Kidney (tissue), 14 donors: ENCODE data around the gene SPEM1. TPM values are rescaled to one million over a fixed set of nuclear protein-coding genes. Genes with fewer than 3 reads are reported as not detected.

Experiments
- DNase-seq, 5 donors: peaks; one replicate each; pipeline ENCODE4 v3.0.0-alpha.2; 2013 to 2020
- FAIRE-seq: peaks from 2 replicates; lab custom pipeline; 2012; peaks lifted over from hg19 to GRCh38; lab: Jason Lieb, UNC
- H3K27ac ChIP-seq, 2 donors: one replicate each; pipeline ENCODE4 v1.7.0; 2013; ENCODE audit warnings: low read depth in 2 of 2, low read length in 2 of 2, inconsistent platforms in 1 of 2
- H3K27me3 ChIP-seq: one replicate; pipeline ENCODE4 v1.7.1; 2013; ENCODE audit warnings: low read length, inconsistent platforms; ENCODE audit not compliant: control insufficient read depth, insufficient read depth
- H3K36me3 ChIP-seq, 3 donors: one replicate each; pipeline versions ENCODE4 v1.7.0 to v1.7.1; 2013; ENCODE audit warnings: low read length in 3 of 3, control low read depth in 1 of 3, inconsistent platforms in 1 of 3; ENCODE audit not compliant: insufficient read depth in 3 of 3, control insufficient read depth in 2 of 3
- H3K4me1 ChIP-seq, 3 donors: one replicate each; pipeline versions ENCODE4 v1.7.0 to v1.7.1; 2013; ENCODE audit warnings: low read length in 3 of 3, inconsistent platforms in 1 of 3, low read depth in 1 of 3; ENCODE audit not compliant: control insufficient read depth in 2 of 3, insufficient read depth in 2 of 3
- H3K4me3 ChIP-seq, 3 donors: one replicate each; pipeline versions ENCODE4 v1.7.0 to v1.8.1; 2013; ENCODE audit warnings: low read length in 3 of 3, control low read depth in 1 of 3, inconsistent platforms in 1 of 3
- H3K9ac ChIP-seq, 3 donors: one replicate each; pipeline versions ENCODE4 v1.7.0 to v1.7.1; 2013; ENCODE audit warnings: low read length in 3 of 3, control low read depth in 1 of 3, inconsistent platforms in 1 of 3
- H3K9me3 ChIP-seq, 3 donors: one replicate each; pipeline versions ENCODE4 v1.7.0 to v1.7.1; 2013; ENCODE audit warnings: low read length in 3 of 3, control low read depth in 1 of 3, inconsistent platforms in 1 of 3; ENCODE audit not compliant: control insufficient read depth in 2 of 3, insufficient read depth in 1 of 3
- intact Hi-C: fragments of 100-400 bp; cut with DNase I; formaldehyde crosslinking; loops from one replicate; pipeline ENCODE4 v1.11.1; 2022
- polyA plus RNA-seq: library from polyadenylated mRNA; stranded (reverse); fragments of 350-450 nt; fragmentation: Illumina TruSeq; extraction: RNeasy Lipid Tissue Mini Kit (QIAGEN cat#74804); gene quantifications from one replicate; pipeline ENCODE4 v1.2.3, GENCODE V29; 2014; ENCODE audit warnings: low read depth, low replicate concordance; ENCODE audit not compliant: insufficient read depth
- total RNA-seq: library from RNA; stranded (reverse); fragmentation: NEBNext Ultra II Directional; extraction: Animal tissue kit (Norgen Biotek cat#: 25700); gene quantifications from one replicate; pipeline ENCODE4 v1.2.1, GENCODE V29; 2021
- TF ChIP-seq, protein P1 (sequence below): IDR thresholded peaks from 3 replicates; pipeline ENCODE4 v1.5.1; 2012; ENCODE audit warnings: mild to moderate bottlenecking, moderate library complexity, borderline replicate concordance; ENCODE audit not compliant: insufficient read depth; ENCODE audit errors: extremely low read depth
- donor health status: control.
- donor health status: control.
- donor health status: control.
- donor health status: control.
- donor health status: control.
- donor health status: DM: yes; HTN: yes; CAD: no.
- donor health status: Normal renal cell carcinoma (clear cell type).

The SPEM1 gene
- total and polyA plus RNA-seq, 2 donors from 2014 or later: not detected

GRCh38 chr17:7435676-7436555 lies 15.8 kb downstream of the SPEM1 start:
- no peak for FAIRE-seq
- intact Hi-C loops: no loop called here

DNA sequence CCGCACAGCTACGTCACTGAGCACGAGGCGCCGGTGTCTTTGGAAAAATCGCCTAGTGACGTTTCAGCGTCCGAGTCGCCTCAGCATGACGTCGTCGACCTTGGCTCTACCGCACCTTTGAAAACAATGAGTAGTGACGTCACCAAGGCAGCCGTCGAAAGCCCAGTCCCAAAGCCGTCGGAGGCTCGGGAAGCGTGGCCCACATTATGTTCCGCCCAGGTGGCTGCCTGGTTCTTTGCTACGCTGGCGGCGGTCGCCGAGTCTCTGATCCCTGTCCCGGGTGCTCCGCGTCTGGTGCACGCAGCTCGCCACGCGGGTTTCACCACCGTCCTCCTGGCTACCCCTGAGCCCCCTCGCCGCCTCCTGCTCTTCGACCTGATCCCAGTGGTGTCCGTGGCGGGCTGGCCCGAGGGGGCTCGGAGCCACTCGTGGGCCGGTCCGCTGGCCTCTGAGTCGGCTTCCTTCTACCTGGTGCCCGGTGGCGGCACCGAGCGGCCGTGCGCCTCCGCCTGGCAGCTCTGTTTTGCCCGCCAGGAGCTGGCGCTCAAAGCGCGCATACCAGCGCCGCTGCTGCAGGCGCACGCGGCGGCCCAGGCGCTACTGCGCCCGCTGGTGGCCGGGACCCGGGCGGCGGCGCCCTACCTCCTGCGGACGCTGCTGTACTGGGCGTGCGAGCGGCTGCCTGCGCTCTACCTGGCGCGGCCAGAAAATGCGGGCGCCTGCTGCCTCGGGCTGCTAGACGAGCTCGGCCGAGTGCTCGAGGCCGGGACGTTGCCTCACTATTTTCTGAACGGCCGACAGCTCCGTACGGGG lies 16.6 kb downstream of the SPEM1 start:
- Histone ChIP-seq H3K9ac (peak overlapping the region in 2 of 3 donors; percentile 24 to 32), H3K36me3 (no peaks in the 10 kb centered on the region), H3K4me3 (peak overlapping the region; percentile 21 to 79 (median 78)), H3K4me1 (peaks cover 0 to 26% (median 5%) of the 10 kb centered on the region in 3 donors), H3K9me3 (no peaks in the 10 kb centered on the region), H3K27ac (peak overlapping the region; percentile 78 to 86), H3K27me3 (peaks cover 7% of the 10 kb centered on the region)
- DNase-seq (peak; percentile 87 to 94 (median 91)), FAIRE-seq (no peak)
- TF ChIP-seq, protein P1, sequence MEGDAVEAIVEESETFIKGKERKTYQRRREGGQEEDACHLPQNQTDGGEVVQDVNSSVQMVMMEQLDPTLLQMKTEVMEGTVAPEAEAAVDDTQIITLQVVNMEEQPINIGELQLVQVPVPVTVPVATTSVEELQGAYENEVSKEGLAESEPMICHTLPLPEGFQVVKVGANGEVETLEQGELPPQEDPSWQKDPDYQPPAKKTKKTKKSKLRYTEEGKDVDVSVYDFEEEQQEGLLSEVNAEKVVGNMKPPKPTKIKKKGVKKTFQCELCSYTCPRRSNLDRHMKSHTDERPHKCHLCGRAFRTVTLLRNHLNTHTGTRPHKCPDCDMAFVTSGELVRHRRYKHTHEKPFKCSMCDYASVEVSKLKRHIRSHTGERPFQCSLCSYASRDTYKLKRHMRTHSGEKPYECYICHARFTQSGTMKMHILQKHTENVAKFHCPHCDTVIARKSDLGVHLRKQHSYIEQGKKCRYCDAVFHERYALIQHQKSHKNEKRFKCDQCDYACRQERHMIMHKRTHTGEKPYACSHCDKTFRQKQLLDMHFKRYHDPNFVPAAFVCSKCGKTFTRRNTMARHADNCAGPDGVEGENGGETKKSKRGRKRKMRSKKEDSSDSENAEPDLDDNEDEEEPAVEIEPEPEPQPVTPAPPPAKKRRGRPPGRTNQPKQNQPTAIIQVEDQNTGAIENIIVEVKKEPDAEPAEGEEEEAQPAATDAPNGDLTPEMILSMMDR: peak; percentile 93
- intact Hi-C loops: no loop called here

More at GRCh38 chr17:7435676-7436555, 15.8 kb downstream of the SPEM1 start:
- peak in 4 of 5 donors; percentile 48 to 87 (median 60) for DNase-seq
- Histone ChIP-seq H3K9ac (peak overlapping the region; percentile 24 to 32 (median 27)), H3K27me3 (peaks cover 7% of the 10 kb centered on the region), H3K9me3 (no peaks in the 10 kb centered on the region), H3K4me3 (peak overlapping the region; percentile 63 to 79 (median 78)), H3K36me3 (no peaks in the 10 kb centered on the region), H3K4me1 (peaks cover 0 to 26% (median 5%) of the 10 kb centered on the region in 3 donors), H3K27ac (peak overlapping the region; percentile 78 to 86)
- TF ChIP-seq, protein P1: no peak

DNA sequence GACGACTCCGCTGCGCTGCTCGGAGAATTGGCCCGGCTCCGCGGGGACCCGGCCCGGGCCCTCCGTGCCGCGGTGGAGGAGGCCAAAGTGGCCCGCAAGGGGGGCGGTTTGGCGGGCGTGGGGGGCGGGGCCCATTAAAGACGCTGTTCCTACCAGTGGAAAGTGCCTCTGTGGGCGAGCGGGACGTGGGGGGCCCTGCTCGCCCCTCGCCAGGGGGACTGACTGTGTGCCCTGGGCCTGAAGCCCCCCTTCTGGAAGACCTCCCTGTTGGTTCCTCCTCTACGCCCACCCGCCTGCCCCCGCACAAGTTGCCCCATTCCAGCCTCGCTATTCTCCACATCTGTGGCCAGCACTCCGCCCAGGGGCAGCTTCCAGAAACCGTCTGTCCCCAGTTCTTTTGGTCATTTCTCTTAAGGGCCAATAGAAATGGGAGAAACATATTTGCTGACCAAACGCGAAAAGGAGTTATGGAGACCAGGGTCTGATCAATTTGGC lies 17.3 kb downstream of the SPEM1 start:
- no peak for FAIRE-seq
- Histone ChIP-seq H3K27me3 (peaks cover 7% of the 10 kb centered on the region), H3K27ac (peak overlapping the region; percentile 37 to 86), H3K4me3 (peak overlapping the region; percentile 42 to 79 (median 52)), H3K9ac (peak overlapping the region in 2 of 3 donors; percentile 26 to 48), H3K4me1 (peaks cover 0 to 26% (median 5%) of the 10 kb centered on the region in 3 donors), H3K9me3 (no peaks in the 10 kb centered on the region), H3K36me3 (no peaks in the 10 kb centered on the region)
- intact Hi-C loops: no loop called here
- TF ChIP-seq, protein P1: no peak
- peak in 1 of 5 donors; percentile 81 for DNase-seq
